IPS-NIHi11 (cell line): ENCODE data around the gene FHIT.

Experiments used
- DNase-seq: peaks from one replicate; pipeline ENCODE4 v3.0.0; 2012; ENCODE audit warnings: mixed read lengths, low spot score

FHIT gene

DNA sequence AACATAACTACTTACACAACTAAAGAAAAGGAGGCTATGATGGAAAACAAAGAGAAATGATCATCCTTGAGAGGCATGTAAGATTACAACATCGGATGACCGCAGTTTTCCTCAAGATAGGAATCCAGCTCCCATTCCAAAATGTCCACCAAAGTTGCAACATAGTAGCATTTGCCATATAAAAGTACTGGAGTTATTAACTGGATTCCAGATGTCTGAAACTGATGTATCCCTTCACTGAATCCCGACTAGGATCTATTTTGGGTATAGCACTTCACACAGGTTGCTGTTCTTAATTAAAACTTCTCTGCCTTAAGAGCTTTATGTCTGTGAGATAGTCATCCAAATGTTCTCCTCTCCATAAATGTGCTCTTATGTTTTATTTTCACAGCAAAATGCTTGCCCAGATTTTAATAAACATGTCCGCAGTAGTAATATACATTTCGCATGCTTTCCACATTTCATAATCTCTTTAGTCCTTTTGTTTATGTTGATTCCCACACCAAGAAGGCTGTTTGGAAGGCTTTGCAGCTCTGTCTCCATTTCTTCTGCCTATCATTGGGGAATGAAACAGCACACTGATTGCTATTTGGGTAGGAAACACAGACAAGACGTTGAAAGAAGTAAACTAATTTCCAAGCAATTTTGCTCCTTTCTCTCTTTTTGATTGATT, 1484.9 kb downstream of the FHIT start:
- no peak for DNase-seq

- no peak for DNase-seq
Measured at GRCh38 chr3:59764171-59764570, 1487.1 kb downstream of the FHIT start.

DNA sequence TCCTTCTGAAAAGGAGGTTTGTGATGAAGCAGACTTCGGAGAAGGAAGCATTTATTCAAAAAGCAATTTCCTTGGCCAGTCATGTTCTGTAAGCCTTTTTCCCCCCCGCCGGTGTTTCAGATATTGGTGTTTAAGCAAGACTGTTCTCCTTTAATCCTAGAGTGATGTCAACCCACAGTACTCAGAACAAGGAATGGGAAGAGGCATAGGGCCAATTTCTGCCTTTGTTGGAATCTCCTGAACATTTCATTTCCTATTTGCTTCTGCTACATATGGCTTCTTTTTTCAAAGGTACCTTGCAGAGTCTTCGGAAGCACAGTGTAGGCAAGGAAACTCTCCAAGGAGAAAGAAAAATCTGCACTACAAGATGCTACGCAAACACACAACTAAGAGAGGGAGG, 1488.3 kb downstream of the FHIT start:
- DNase-seq = no peak

DNA sequence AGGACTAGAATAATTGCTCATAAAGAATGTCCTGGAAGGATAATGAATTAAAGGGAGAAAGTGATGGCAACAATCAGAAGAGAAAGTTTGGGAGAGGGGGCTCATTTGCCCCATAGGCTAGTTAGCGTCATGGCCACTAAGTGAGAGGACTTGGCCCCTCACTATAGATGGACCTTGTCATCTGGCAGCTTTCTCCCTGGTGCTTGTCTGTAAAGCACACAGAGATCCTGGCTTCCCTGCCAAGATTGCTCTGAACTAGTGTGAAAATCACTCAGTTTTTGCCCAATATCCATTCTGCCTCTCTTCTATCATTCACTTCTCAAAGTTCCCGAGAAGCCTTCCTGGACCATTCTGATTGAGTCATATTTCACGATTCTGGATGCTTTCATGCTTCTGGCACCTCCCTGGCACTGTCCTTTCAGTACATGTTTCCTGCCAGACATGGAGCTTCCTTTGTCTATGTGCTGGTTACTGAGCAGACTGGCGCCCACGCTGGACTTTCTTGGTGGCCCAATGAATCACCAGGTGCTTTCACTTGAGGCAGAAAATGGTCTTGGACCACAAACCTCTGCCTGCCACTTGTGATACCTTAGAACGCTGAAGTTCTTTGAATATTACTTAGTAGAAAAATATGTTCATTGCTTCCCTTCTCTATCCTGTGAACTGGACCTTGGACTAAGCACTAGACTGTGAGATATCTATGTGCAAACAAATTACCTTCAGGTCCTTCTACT, 1491.8 kb downstream of the FHIT start:
- no peak for DNase-seq

GRCh38 chr3:59758672-59759071, 1492.6 kb downstream of the FHIT start:
- DNase-seq = no peak

DNA sequence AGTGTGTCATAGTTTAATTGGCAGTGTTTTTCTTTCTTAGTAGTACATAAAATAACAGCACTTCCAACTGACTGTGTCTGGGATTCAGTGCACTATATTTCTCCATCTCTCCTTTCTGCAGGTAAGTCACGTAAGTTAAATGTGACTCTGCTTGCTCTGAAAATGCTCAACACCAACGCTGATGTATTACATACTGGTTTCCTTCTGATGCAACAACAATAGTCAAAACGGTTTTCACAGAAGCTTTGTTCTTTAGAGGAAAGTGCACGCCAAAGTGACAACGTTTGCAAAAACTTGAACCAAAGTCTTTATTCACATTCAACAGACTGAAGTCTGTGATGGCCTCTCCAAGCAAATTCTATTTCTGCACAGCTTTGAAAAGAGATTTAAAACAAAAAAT, 1494.3 kb downstream of the FHIT start:
- no peak for DNase-seq

- DNase-seq = no peak
Measured at GRCh38 chr3:59754456-59755129, 1496.7 kb downstream of the FHIT start.

- DNase-seq = no peak
Measured at GRCh38 chr3:59753808-59754450, 1497.3 kb downstream of the FHIT start.

GRCh38 chr3:59752925-59753324, 1498.3 kb downstream of the FHIT start:
- no peak for DNase-seq

DNA sequence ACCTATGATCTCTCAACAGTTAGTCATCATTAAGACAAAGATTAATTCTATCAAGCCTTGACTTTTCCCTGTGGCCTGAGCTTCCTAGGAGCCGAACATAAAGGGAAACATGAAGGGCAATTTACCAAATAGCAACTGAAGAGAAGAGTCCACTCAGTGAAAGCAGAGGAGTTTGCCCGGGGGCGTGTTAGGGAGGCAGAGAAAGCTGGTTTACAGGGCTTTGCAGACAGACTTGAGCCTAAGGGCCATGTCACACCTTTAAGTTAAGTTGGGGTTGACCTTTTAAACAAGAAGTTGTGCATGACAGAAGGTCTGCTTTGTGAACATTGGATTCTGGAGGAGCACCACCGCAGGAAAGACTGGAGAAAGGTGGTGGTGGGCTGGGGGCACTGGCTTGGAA, 1499.6 kb downstream of the FHIT start:
- DNase-seq = no peak

DNA sequence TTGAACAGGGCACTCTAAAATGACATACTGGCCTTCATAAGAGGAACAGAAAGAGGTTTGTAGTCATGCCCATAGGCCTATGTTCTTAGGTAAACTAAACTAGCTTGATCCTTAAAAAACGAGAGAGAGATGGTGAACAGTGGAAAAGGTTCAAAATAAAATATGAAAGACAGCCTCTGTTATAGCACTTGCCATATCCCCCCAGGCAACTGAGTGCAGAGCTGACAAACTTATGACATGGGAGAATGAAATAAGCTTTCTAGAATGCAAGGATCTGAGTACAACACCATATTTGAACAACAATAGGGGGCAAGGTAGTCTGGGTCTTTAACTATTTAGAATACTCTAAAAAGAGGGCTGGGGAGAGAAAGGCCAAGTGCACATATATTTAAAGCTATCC, 1500.9 kb downstream of the FHIT start:
- DNase-seq = no peak

- no peak for DNase-seq
Measured at GRCh38 chr3:59749291-59749690, 1502.0 kb downstream of the FHIT start.

DNA sequence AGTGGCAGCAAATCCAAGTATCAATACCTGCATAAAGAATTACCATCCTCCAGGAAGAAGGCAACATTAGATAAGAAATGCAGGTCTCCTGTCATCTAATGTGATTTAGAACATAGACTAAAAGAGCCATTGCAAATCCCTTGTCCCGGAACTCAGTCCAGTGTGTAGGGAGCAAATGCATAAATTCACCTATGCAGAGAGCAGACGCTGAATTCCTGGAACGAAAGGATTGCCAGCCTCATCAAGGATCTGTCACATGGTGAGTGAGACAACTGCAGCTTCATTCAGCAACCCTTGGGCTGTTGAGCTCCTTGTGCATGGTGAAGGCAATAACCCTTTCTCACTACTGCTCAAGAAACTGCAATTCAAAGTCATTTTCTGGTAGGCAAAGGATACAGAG, 1504.7 kb downstream of the FHIT start:
- no peak for DNase-seq

GRCh38 chr3:59737241-59737640, 1514.0 kb downstream of the FHIT start:
- no peak for DNase-seq

DNA sequence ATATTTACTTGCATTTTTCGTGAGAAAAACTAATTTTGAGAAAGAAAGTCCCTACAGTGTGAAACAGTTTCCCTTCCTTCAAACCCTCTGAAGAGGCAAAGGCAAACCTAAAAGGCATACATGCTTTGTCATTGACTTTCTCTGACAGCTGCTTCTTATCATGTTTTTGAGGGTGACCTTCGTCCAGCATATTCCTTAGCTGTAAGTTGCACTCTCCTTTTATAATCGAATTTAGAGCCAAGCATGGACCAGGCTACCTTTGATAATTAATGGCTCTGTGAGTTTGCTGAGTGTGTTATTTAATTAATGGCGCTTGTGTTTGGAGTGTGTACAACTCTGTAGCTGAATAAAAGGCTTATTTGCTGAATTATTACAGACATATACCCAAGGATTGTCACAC, 1517.2 kb downstream of the FHIT start:
- no peak for DNase-seq

DNA sequence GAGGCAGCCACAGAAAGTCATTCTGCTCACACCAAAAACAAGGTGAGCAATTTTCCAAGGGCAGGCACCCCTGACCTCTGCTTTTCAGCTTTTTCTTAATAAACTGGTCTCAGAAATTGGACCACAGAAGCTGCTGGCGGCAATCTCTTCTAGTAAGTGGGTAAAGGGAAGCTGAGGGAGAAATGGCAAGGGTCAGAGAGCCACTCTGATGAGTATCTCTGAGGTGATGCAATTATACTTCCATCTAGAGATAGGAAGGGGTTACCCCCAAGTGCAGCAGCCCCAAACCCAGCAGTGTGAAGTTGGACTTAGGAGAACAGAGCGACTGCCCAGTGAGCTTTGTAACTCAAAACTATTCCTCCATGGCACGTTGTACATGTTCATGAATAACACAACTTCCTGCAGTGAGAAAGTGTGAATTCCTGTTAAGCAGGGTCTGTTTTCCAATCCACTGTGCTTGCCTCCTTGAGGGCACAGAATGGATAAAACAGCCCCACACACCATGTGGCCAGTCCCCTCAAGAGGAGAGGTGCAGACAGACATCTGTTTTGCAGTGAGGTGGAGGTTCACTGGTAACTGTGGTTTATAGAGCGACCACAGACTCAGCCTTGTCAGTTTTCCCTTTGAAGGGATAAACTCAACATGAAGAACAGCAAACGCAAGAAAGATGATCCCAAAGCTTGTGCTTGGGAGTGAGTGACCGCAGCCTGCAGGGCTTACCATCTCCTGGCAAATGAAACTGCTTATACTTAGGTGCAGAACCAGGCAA, 1518.0 kb downstream of the FHIT start:
- no peak for DNase-seq

DNA sequence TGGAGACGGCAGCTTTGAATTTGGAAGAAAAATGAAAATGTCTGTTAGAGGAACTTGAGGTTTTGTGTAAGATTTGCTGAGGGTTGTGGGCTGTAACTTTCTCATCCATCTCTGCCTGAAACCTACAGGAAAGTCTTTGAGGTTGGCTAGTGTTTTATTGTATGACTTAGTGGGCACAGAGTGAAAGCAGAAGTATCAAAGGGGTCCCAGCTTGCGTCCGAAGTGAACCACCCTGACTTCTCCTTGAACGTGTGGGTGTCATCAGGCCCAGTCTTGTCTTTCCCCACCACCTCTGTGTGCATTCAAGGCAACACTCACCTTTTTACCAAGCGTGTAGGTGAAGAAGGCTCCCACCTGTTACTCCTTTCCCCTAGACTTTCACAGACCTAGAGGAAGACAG, 1519.3 kb downstream of the FHIT start:
- no peak for DNase-seq

DNA sequence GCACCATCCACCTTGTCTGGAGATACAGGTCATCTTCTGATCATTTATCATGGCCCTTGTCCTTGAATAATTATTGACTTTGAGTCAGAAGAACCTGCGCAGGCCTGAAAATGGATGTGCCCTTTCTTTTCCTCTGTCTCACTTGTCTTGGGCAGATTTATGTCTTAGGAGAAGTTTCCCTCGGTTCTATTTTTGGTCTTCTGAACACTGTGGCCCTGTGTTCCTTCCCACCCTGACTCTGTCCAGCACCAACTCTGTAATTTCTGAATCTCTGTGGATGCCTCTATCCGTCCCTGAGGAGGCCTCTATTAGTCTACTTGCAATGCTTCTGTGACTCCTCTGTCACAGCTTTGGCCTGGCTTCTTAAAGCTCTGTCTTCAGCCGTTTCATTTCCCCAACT, 1520.7 kb downstream of the FHIT start:
- no peak for DNase-seq

GRCh38 chr3:59728587-59728908, 1522.7 kb downstream of the FHIT start:
- DNase-seq = no peak

- DNase-seq = no peak
Measured at GRCh38 chr3:59727902-59728586, 1523.2 kb downstream of the FHIT start.

- no peak for DNase-seq
Measured at GRCh38 chr3:59726279-59726678, 1525.0 kb downstream of the FHIT start.
